DND-41 (cell line): ENCODE data around the gene NELFB.

Experiments
- ATAC-seq: fragments of 200-7000 bp; cut with Tn5 transposase; 3 replicates; pipeline ENCODE4 v1.9.1; 2021; ENCODE audit warnings: low read depth; ENCODE audit not compliant: insufficient read depth
- DNase-seq: peaks from one replicate; pipeline ENCODE4 v3.0.0-alpha.2; 2020
- H2AFZ ChIP-seq: 2 replicates; pipeline ENCODE4 v1.6.0; 2012; ENCODE audit warnings: low read depth, low read length
- H3K27ac ChIP-seq: 2 replicates; pipeline ENCODE4 v1.5.1; 2012; ENCODE audit warnings: low read length, inconsistent platforms
- H3K27me3 ChIP-seq: fragments of 200-600 bp; sonication (generic); 2 replicates; pipeline ENCODE4 v1.6.0; 2012; ENCODE audit warnings: low read length, mild to moderate bottlenecking, inconsistent platforms; ENCODE audit not compliant: insufficient read depth, poor library complexity
- H3K36me3 ChIP-seq: 2 replicates; pipeline ENCODE4 v1.5.1; 2012; ENCODE audit warnings: low read length, inconsistent platforms; ENCODE audit not compliant: insufficient read depth
- H3K4me1 ChIP-seq: 2 replicates; pipeline ENCODE4 v1.5.1; 2012; ENCODE audit warnings: mild to moderate bottlenecking, low read length; ENCODE audit not compliant: insufficient read depth
- H3K4me2 ChIP-seq: 2 replicates; pipeline ENCODE4 v1.6.0; 2012; ENCODE audit warnings: mild to moderate bottlenecking, moderate library complexity, low read length, inconsistent platforms; ENCODE audit not compliant: insufficient read depth
- H3K4me3 ChIP-seq, 2 experiments: fragments of 200-600 bp in 1 of 2; shearing (Covaris generic) in 1 of 2; 2 replicates each; pipeline ENCODE4 v1.5.1; 2012 to 2016; ENCODE audit warnings: inconsistent platforms in 2 of 2, low read length in 2 of 2, mild to moderate bottlenecking in 2 of 2, low read depth in 1 of 2, moderate library complexity in 1 of 2
- H3K79me2 ChIP-seq: 2 replicates; pipeline ENCODE4 v1.6.0; 2012; ENCODE audit warnings: low read length, inconsistent platforms; ENCODE audit not compliant: insufficient read depth
- H3K9ac ChIP-seq: 2 replicates; pipeline ENCODE4 v1.6.0; 2012; ENCODE audit warnings: low read depth, mild to moderate bottlenecking, inconsistent platforms, low read length, moderate library complexity
- H3K9me3 ChIP-seq: 2 replicates; pipeline ENCODE4 v1.5.1; 2012; ENCODE audit warnings: low read length, moderate library complexity, mild to moderate bottlenecking, inconsistent platforms; ENCODE audit not compliant: insufficient read depth, severe bottlenecking
- H4K20me1 ChIP-seq: 2 replicates; pipeline ENCODE4 v1.6.0; 2012; ENCODE audit warnings: low read length; ENCODE audit not compliant: insufficient read depth
- CTCF ChIP-seq: IDR thresholded peaks from 2 replicates; pipeline ENCODE4 v1.5.1; 2012; ENCODE audit warnings: borderline replicate concordance, low read length, moderate library complexity, mild to moderate bottlenecking; ENCODE audit not compliant: poor library complexity, severe bottlenecking; ENCODE audit errors: extremely low read depth
- EZH2 ChIP-seq: IDR thresholded peaks from 3 replicates; pipeline ENCODE4 v1.6.1; 2012; ENCODE audit warnings: borderline replicate concordance, low read depth, mild to moderate bottlenecking, moderate library complexity, low read length, inconsistent platforms; ENCODE audit not compliant: severe bottlenecking

Gene NELFB

GRCh38 chr9:137225699-137226331 is 29.3 kb upstream of the NELFB start:
- Histone ChIP-seq H2AFZ (no peak overlapping the region), H3K36me3 (no peaks in the 10 kb centered on the region), H3K4me3 (no peak overlapping the region), H3K9ac (no peak overlapping the region), H3K9me3 (no peaks in the 10 kb centered on the region), H4K20me1 (no peaks in the 10 kb centered on the region), H3K27ac (no peak overlapping the region), H3K4me2 (no peak overlapping the region), H3K4me1 (peaks cover 20% of the 10 kb centered on the region), H3K27me3 (no peaks in the 10 kb centered on the region), H3K79me2 (no peaks in the 10 kb centered on the region)
- no peak for DNase-seq
- no peak for ATAC-seq
- no peak for TF ChIP-seq CTCF
- no peak for TF ChIP-seq EZH2

- H3K4me2 ChIP-seq = no peak overlapping the region
- no peak overlapping the region for H2AFZ ChIP-seq
- DNase-seq (no peak), ATAC-seq (no peak)
- no peak overlapping the region for H3K9ac ChIP-seq
- no peaks in the 10 kb centered on the region for H3K9me3 ChIP-seq
- no peak overlapping the region for H3K27ac ChIP-seq
- no peak for TF ChIP-seq CTCF
- TF ChIP-seq EZH2 = no peak
- H4K20me1 ChIP-seq = no peaks in the 10 kb centered on the region
- no peak overlapping the region for H3K4me3 ChIP-seq
- no peaks in the 10 kb centered on the region for H3K36me3 ChIP-seq
- H3K4me1 ChIP-seq = peaks cover 20% of the 10 kb centered on the region
- no peaks in the 10 kb centered on the region for H3K79me2 ChIP-seq
- no peaks in the 10 kb centered on the region for H3K27me3 ChIP-seq
These were observed 28.6 kb upstream of the NELFB start for GRCh38 chr9:137226338-137227053.

GRCh38 chr9:137227054-137227852 is 27.9 kb upstream of the NELFB start, which contains the start of gene RNF224:
RNF224 (plus strand) TSS chr9:137227502; CDS start chr9:137228336, 834 bp downstream.
- no peaks in the 10 kb centered on the region for H3K79me2 ChIP-seq
- TF ChIP-seq EZH2 (no peak), CTCF (peak; percentile 91)
- H2AFZ ChIP-seq = no peak within 1 kb of the TSS
- H3K9me3 ChIP-seq = no peaks in the 10 kb centered on the region
- no peaks in the 10 kb centered on the region for H3K27me3 ChIP-seq
- no peak within 1 kb of the TSS for H3K4me3 ChIP-seq
- no peak within 1 kb of the TSS for H3K27ac ChIP-seq
- H3K4me1 ChIP-seq = peaks cover 20% of the 10 kb centered on the region
- ATAC-seq = peak; percentile 69
- no peak within 1 kb of the TSS for H3K9ac ChIP-seq
- peak; percentile 81 for DNase-seq
- H3K4me2 ChIP-seq = no peak within 1 kb of the TSS
- no peaks in the 10 kb centered on the region for H3K36me3 ChIP-seq
- H4K20me1 ChIP-seq = no peaks in the 10 kb centered on the region
